Cerebellar cortex (tissue), 1 donor: ENCODE data around the gene SCAMP1.
"Not testable (repeated sequence)": the region's sequence is repeated elsewhere in the genome, so short reads cannot be mapped to it uniquely, and the experiment has no call there.

Source experiments
- DNase-seq: peaks from one replicate; pipeline ENCODE4 v3.0.0-alpha.2; 2015; ENCODE audit warnings: low spot score

The SCAMP1 gene

GRCh38 chr5:78361631-78361993, 1.2 kb downstream of the SCAMP1 start:
- DNase-seq = no peak

DNA sequence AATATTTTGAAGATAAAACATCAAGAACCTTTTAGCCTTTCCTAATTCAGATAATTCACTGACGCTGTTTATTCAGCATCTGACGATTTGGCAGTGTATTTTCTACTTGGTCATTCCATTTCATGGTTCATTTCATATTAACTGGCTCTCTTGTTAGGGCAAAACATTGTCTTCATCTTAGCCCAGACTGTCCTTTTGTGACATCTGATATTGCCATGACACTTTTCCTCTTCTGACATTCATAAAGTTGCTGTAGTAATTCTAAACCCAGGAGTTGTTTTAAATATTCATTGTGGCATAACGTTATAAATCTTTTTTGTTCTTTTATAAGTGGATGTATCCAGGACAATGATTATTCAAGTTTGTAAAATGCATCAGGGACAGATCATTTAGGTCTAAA, 1.8 kb downstream of the SCAMP1 start:
- no peak for DNase-seq

DNA sequence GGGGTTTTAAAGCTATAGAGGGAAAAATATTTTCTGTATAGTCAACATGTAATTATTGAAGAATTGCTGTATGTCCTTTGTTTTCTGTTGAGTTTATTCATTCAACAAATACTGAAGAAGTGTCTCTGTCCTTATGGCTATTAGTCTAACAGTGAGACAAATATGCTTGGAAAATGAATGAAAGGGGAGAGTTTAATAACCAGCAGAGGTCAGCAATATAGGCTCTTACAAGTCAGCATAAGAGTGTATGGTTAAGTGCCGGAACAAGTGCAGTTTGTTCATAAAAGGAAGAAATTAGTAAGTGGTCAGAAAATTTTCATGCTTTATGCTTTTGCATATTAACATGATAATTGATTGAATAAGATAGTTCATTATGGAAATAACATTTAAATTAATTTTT, 3.6 kb downstream of the SCAMP1 start:
- no peak for DNase-seq

GRCh38 chr5:78367318-78367991, 7.0 kb downstream of the SCAMP1 start:
- DNase-seq = no peak

DNA sequence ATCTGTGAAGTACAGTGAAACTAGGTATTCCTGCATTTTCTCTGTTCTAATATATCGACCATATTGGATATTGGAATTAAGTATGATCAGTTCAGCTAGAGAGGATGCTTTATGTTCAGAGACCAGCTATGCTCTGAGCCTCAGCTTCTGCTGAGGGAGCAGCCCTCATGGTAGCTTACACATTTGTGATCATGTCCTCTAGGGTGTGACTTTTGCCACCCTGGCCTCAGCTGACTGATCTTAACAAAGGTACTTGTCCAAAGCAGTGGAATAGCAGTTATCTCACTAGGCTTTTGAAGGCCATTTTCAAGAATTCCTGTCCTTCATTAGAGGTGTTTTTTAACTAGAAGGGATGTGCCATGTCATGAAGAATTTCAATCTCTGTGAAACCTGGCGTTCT, 9.3 kb downstream of the SCAMP1 start:
- no peak for DNase-seq

GRCh38 chr5:78373231-78373630, 12.8 kb downstream of the SCAMP1 start:
- DNase-seq = no peak

DNA sequence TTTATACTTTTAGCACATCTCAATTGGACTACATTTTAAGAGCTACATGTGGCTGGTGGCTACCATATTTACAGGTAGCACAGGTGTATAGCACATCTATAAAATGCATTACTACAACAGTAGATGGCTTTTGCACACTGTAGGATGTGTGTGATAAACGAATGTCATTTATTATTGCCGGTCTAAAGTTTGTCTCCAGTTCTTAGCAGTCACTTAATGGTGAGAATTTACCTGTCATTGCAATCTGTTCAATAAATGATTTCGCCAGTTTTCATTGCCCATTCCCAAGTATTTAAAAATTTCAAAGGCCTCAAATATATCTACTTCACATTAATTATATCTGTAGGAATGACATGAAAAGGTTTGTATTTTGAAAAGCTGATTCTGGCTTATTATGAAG, 15.9 kb downstream of the SCAMP1 start:
- DNase-seq = no peak

GRCh38 chr5:78377056-78377717, 16.8 kb downstream of the SCAMP1 start:
- peak; percentile 39 for DNase-seq

DNA sequence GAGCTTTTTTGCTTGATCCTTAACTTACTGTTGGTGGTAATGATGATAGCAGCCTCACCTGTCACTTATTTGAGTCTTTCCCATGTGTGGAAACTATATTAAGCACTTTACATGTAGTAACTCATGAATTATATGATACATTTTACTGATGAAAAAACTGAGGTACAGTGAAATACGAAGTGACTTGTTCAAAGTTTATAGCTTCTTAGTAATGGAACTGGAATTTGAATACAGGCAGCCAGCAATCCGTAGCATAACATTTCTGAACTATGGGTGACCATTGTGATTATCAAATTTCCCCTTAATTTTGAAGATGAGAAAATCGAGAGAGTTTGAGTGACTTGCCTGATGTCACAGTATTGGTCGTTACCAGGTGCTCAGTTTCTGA, 17.3 kb downstream of the SCAMP1 start:
- no peak for DNase-seq

GRCh38 chr5:78387468-78388153, 27.2 kb downstream of the SCAMP1 start:
- no peak for DNase-seq

DNA sequence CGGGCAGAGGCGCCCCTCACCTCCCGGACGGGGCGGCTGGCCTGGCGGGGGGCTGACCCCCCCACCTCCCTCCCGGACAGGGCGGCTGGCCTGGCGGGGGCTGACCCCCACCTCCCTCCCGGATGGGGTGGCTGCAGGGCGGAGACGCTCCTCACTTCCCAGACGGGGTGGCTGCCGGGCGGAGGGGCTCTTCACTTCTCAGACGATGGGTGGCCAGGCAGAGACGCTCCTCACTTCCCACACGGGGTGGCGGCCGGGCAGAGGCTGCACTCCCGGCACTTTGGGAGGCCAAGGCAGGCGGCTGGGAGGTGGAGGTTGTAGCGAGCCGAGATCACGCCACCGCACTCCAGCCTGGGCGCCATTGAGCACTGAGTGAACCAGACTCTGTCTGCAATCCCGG, 30.9 kb downstream of the SCAMP1 start:
- DNase-seq = not testable (repeated sequence)

- DNase-seq = no peak
These were observed 37.4 kb downstream of the SCAMP1 start for GRCh38 chr5:78397831-78398230.

DNA sequence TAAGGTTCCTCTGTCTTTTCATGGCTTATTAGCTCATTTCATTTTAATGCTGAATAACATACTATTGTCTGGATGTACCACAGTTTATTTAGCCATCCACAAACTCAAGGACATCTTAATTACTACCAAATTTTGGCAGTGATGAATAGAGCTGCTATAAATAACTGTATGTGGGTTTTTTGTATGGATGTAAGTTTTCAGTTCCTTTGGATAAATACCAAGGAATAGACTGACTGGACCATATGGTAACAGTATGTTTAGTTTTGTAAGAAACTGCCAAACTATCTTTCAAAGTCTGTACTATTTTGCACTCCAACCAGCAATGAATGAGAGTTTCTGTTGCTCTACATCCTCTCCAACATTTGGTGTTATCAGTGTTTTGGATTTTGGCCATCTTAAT, 38.7 kb downstream of the SCAMP1 start:
- no peak for DNase-seq

GRCh38 chr5:78404682-78405293, 44.4 kb downstream of the SCAMP1 start:
- DNase-seq = no peak

- no peak for DNase-seq
These were observed 45.7 kb downstream of the SCAMP1 start for GRCh38 chr5:78405829-78406750.

DNA sequence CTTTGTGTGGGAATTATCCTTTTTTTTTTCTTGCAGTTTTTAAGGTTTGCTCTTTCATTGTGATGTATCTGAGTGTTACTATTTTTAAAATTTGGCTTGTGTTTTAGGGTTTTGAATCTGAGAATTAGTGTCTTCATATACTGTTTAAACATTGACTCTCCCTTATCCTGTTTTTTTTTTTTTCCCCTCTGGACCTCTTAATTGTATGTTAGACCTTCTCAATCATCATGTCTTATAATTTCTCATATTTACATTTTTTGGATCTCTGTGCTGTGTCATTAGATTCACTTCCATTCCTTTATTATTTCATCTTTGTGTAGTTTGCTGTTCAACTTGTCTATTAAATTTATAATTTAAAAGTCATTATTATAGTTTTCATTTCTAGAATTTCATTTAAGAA, 47.0 kb downstream of the SCAMP1 start:
- no peak for DNase-seq

- DNase-seq = no peak
These were observed 51.2 kb downstream of the SCAMP1 start for GRCh38 chr5:78411586-78411985.

- DNase-seq = no peak
These were observed 56.4 kb downstream of the SCAMP1 start for GRCh38 chr5:78416677-78417425.

DNA sequence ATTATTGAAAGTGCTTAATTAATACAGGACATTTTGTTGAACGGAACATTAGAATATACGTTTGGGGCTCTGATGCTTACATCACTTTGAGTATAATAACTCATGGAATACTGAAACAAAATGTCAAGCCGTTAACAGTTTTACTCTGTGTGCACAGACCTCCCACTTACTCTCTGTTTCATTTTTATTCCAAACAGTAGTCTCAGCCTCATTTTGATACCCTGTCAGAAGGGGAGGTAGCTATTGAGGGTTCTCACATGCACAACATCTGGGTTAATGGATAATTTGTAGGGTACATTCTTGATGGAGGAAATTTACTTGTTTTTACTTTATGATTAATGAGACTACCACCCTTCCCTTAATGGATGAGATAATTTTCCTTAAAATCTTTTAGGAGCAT, 59.0 kb downstream of the SCAMP1 start:
- DNase-seq = no peak

GRCh38 chr5:78420548-78420947, 60.1 kb downstream of the SCAMP1 start:
- DNase-seq = no peak

DNA sequence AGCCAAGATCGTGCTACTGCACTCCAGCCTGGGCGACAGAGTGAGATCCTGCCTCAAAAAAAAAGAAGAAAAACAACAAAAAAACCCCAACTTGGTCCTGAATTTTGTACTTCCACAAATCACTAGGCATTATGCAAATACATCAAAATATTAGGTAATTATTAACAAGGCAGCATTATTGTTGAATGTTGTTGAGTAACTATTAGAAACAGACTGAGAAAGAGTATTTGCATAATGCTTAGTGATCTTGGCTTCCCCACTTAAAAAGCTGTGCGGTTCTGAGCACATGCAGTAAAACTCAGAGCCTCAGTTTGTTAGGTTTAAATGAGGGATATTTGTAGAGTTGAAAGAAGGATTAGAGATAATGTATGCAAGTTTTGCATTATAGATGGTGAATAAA, 64.2 kb downstream of the SCAMP1 start:
- DNase-seq = no peak
